ENCODE data around the gene HELZ. TPM values are rescaled to one million over a fixed set of nuclear protein-coding genes. Genes with fewer than 3 reads are reported as not detected.
"Not testable (repeated sequence)": the region's sequence is repeated elsewhere in the genome, so short reads cannot be mapped to it uniquely, and the experiment has no call there.

The HELZ gene
- total RNA-seq, 1 donor = 247 TPM

GRCh38 chr17:67121316-67121891 lies 123.6 kb downstream of the HELZ start:
- H3K4me3 ChIP-seq (ENCODE audit: low read length) = no peak overlapping the region
- H3K9me3 ChIP-seq (ENCODE audit: low read depth, low read length) = no peaks in the 10 kb centered on the region
- no peaks in the 10 kb centered on the region for H3K4me1 ChIP-seq (ENCODE audit: insufficient read depth, low read length)
- H3K27me3 ChIP-seq (ENCODE audit: insufficient read depth, low read length) = no peaks in the 10 kb centered on the region

GRCh38 chr17:67119102-67119501 lies 125.9 kb downstream of the HELZ start:
- Histone ChIP-seq H3K9me3 (ENCODE audit: low read depth, low read length) (no peaks in the 10 kb centered on the region), H3K27me3 (ENCODE audit: insufficient read depth, low read length) (no peaks in the 10 kb centered on the region), H3K4me3 (ENCODE audit: low read length) (no peak overlapping the region), H3K4me1 (ENCODE audit: insufficient read depth, low read length) (no peaks in the 10 kb centered on the region)

GRCh38 chr17:67116045-67116575 lies 128.9 kb downstream of the HELZ start:
- no peaks in the 10 kb centered on the region for H3K9me3 ChIP-seq (ENCODE audit: low read depth, low read length)
- H3K27me3 ChIP-seq (ENCODE audit: insufficient read depth, low read length) = no peaks in the 10 kb centered on the region
- no peaks in the 10 kb centered on the region for H3K4me1 ChIP-seq (ENCODE audit: insufficient read depth, low read length)
- H3K4me3 ChIP-seq (ENCODE audit: low read length) = no peak overlapping the region

- no peaks in the 10 kb centered on the region for H3K9me3 ChIP-seq (ENCODE audit: low read depth, low read length)
- no peaks in the 10 kb centered on the region for H3K27me3 ChIP-seq (ENCODE audit: insufficient read depth, low read length)
- no peak overlapping the region for H3K4me3 ChIP-seq (ENCODE audit: low read length)
- no peaks in the 10 kb centered on the region for H3K4me1 ChIP-seq (ENCODE audit: insufficient read depth, low read length)
Observed at GRCh38 chr17:67115401-67115800, 129.6 kb downstream of the HELZ start.

GRCh38 chr17:67113486-67113885 lies 131.5 kb downstream of the HELZ start:
- Histone ChIP-seq H3K4me1 (ENCODE audit: insufficient read depth, low read length) (no peaks in the 10 kb centered on the region), H3K27me3 (ENCODE audit: insufficient read depth, low read length) (no peaks in the 10 kb centered on the region), H3K9me3 (ENCODE audit: low read depth, low read length) (no peaks in the 10 kb centered on the region), H3K4me3 (ENCODE audit: low read length) (no peak overlapping the region)

GRCh38 chr17:67111808-67112207 lies 133.2 kb downstream of the HELZ start:
- Histone ChIP-seq H3K27me3 (ENCODE audit: insufficient read depth, low read length) (no peaks in the 10 kb centered on the region), H3K4me1 (ENCODE audit: insufficient read depth, low read length) (no peaks in the 10 kb centered on the region), H3K9me3 (ENCODE audit: low read depth, low read length) (no peaks in the 10 kb centered on the region), H3K4me3 (ENCODE audit: low read length) (no peak overlapping the region)

GRCh38 chr17:67111327-67111726 lies 133.7 kb downstream of the HELZ start:
- Histone ChIP-seq H3K4me1 (ENCODE audit: insufficient read depth, low read length) (no peaks in the 10 kb centered on the region), H3K9me3 (ENCODE audit: low read depth, low read length) (no peaks in the 10 kb centered on the region)

GRCh38 chr17:67110619-67111018 lies 134.4 kb downstream of the HELZ start:
- no peaks in the 10 kb centered on the region for H3K4me1 ChIP-seq (ENCODE audit: insufficient read depth, low read length)
- no peak overlapping the region for H3K4me3 ChIP-seq (ENCODE audit: low read length)
- no peaks in the 10 kb centered on the region for H3K9me3 ChIP-seq (ENCODE audit: low read depth, low read length)
- H3K27me3 ChIP-seq (ENCODE audit: insufficient read depth, low read length) = no peaks in the 10 kb centered on the region

More at GRCh38 chr17:67111327-67111726, 133.7 kb downstream of the HELZ start:
- no peaks in the 10 kb centered on the region for H3K27me3 ChIP-seq (ENCODE audit: insufficient read depth, low read length)
- no peak overlapping the region for H3K4me3 ChIP-seq (ENCODE audit: low read length)

GRCh38 chr17:67109111-67109510 lies 135.9 kb downstream of the HELZ start:
- Histone ChIP-seq H3K4me1 (ENCODE audit: insufficient read depth, low read length) (peaks cover 8% of the 10 kb centered on the region), H3K4me3 (ENCODE audit: low read length) (no peak overlapping the region), H3K9me3 (ENCODE audit: low read depth, low read length) (no peaks in the 10 kb centered on the region), H3K27me3 (ENCODE audit: insufficient read depth, low read length) (no peaks in the 10 kb centered on the region)

GRCh38 chr17:67107811-67108775 lies 136.9 kb downstream of the HELZ start:
- Histone ChIP-seq H3K9me3 (ENCODE audit: low read depth, low read length) (no peaks in the 10 kb centered on the region), H3K27me3 (ENCODE audit: insufficient read depth, low read length) (no peaks in the 10 kb centered on the region)

GRCh38 chr17:67107171-67107570 lies 137.8 kb downstream of the HELZ start:
- H3K27me3 ChIP-seq (ENCODE audit: insufficient read depth, low read length) = no peaks in the 10 kb centered on the region
- H3K4me1 ChIP-seq (ENCODE audit: insufficient read depth, low read length) = peaks cover 11% of the 10 kb centered on the region
- no peaks in the 10 kb centered on the region for H3K9me3 ChIP-seq (ENCODE audit: low read depth, low read length)
- H3K4me3 ChIP-seq (ENCODE audit: low read length) = no peak overlapping the region

More at GRCh38 chr17:67107811-67108775, 136.9 kb downstream of the HELZ start:
- H3K4me3 ChIP-seq (ENCODE audit: low read length) = no peak overlapping the region
- peaks cover 11% of the 10 kb centered on the region for H3K4me1 ChIP-seq (ENCODE audit: insufficient read depth, low read length)

GRCh38 chr17:67105213-67105612 lies 139.8 kb downstream of the HELZ start:
- Histone ChIP-seq H3K4me3 (ENCODE audit: low read length) (no peak overlapping the region), H3K4me1 (ENCODE audit: insufficient read depth, low read length) (peaks cover 15% of the 10 kb centered on the region), H3K27me3 (ENCODE audit: insufficient read depth, low read length) (no peaks in the 10 kb centered on the region), H3K9me3 (ENCODE audit: low read depth, low read length) (no peaks in the 10 kb centered on the region)

GRCh38 chr17:67104641-67105040 lies 140.4 kb downstream of the HELZ start:
- H3K4me1 ChIP-seq (ENCODE audit: insufficient read depth, low read length) = peaks cover 15% of the 10 kb centered on the region
- not testable (repeated sequence) for H3K27me3 ChIP-seq (ENCODE audit: insufficient read depth, low read length); H3K9me3 ChIP-seq (ENCODE audit: low read depth, low read length); H3K4me3 ChIP-seq (ENCODE audit: low read length)

GRCh38 chr17:67098006-67098405 lies 147.0 kb downstream of the HELZ start:
- no peaks in the 10 kb centered on the region for H3K9me3 ChIP-seq (ENCODE audit: low read depth, low read length)
- H3K4me1 ChIP-seq (ENCODE audit: insufficient read depth, low read length) = peaks cover 4% of the 10 kb centered on the region
- no peak overlapping the region for H3K4me3 ChIP-seq (ENCODE audit: low read length)
- H3K27me3 ChIP-seq (ENCODE audit: insufficient read depth, low read length) = no peaks in the 10 kb centered on the region

GRCh38 chr17:67096609-67097008 lies 148.4 kb downstream of the HELZ start:
- Histone ChIP-seq H3K9me3 (ENCODE audit: low read depth, low read length) (no peaks in the 10 kb centered on the region), H3K27me3 (ENCODE audit: insufficient read depth, low read length) (no peaks in the 10 kb centered on the region), H3K4me3 (ENCODE audit: low read length) (no peak overlapping the region), H3K4me1 (ENCODE audit: insufficient read depth, low read length) (peaks cover under 1% of the 10 kb centered on the region)
